Mesendoderm (in vitro differentiated cells): Measurements from ENCODE around the gene CMTM2.

ENCODE experiments used
- DNase-seq: peaks from one replicate; pipeline ENCODE4 v3.0.0; 2013
- H2AK5ac ChIP-seq: 2 replicates; pipeline ENCODE4 v1.6.1; 2013; ENCODE audit warnings: low read length, inconsistent platforms
- H2BK120ac ChIP-seq: 2 replicates; pipeline ENCODE4 v1.6.1; 2013; ENCODE audit warnings: low read depth, mild to moderate bottlenecking, low read length, moderate library complexity, mixed read lengths
- H2BK15ac ChIP-seq: replicated peaks from 2 replicates; pipeline ENCODE4 v1.6.1; 2013; ENCODE audit warnings: low read depth, mild to moderate bottlenecking, moderate library complexity
- H2BK5ac ChIP-seq: 2 replicates; pipeline ENCODE4 v1.6.1; 2013; ENCODE audit warnings: low read length, inconsistent platforms
- H3K18ac ChIP-seq: 2 replicates; pipeline ENCODE4 v1.6.1; 2013; ENCODE audit warnings: mild to moderate bottlenecking, low read length, mixed read lengths
- H3K23ac ChIP-seq: one replicate; pipeline ENCODE4 v1.6.1; 2013; ENCODE audit warnings: low read length
- H3K27ac ChIP-seq: 2 replicates; pipeline ENCODE4 v1.5.1; 2013; ENCODE audit warnings: low read depth, mild to moderate bottlenecking, inconsistent platforms, low read length, moderate library complexity
- H3K27me3 ChIP-seq: 2 replicates; pipeline ENCODE4 v1.6.1; 2013; ENCODE audit warnings: low read length, control low read depth, mild to moderate bottlenecking, inconsistent platforms; ENCODE audit not compliant: insufficient read depth, poor library complexity
- H3K36me3 ChIP-seq: 2 replicates; pipeline ENCODE4 v1.6.1; 2013; ENCODE audit warnings: low read length, inconsistent platforms; ENCODE audit not compliant: control insufficient read depth, insufficient read depth
- H3K4ac ChIP-seq: one replicate; pipeline ENCODE4 v1.6.1; 2013; ENCODE audit warnings: low read depth, mild to moderate bottlenecking, low read length, moderate library complexity
- H3K4me1 ChIP-seq: 2 replicates; pipeline ENCODE4 v1.6.1; 2013; ENCODE audit warnings: low read depth, low read length, inconsistent platforms; ENCODE audit not compliant: control insufficient read depth
- H3K4me2 ChIP-seq: 2 replicates; pipeline ENCODE4 v1.6.1; 2013; ENCODE audit warnings: low read length
- H3K4me3 ChIP-seq: 2 replicates; pipeline ENCODE4 v1.5.1; 2013; ENCODE audit warnings: mild to moderate bottlenecking, low read length
- H3K56ac ChIP-seq: one replicate; pipeline ENCODE4 v1.6.1; 2013; ENCODE audit warnings: low read length
- H3K79me1 ChIP-seq: 2 replicates; pipeline ENCODE4 v1.6.1; 2013; ENCODE audit warnings: low read length, inconsistent platforms
- H3K79me2 ChIP-seq: 2 replicates; pipeline ENCODE4 v1.6.1; 2013; ENCODE audit warnings: mild to moderate bottlenecking, low read length; ENCODE audit not compliant: control insufficient read depth, insufficient read depth
- H3K9ac ChIP-seq: 2 replicates; pipeline ENCODE4 v1.6.1; 2013; ENCODE audit warnings: low read length, inconsistent platforms
- H4K5ac ChIP-seq: one replicate; pipeline ENCODE4 v1.6.1; 2013; ENCODE audit warnings: low read length
- H4K8ac ChIP-seq: one replicate; pipeline ENCODE4 v1.6.1; 2013; ENCODE audit warnings: low read depth, mild to moderate bottlenecking, control low read depth, low read length, moderate library complexity
- WGBS: extraction: QIAGEN DNeasy Blood & Tissue Kit; methylation state at CpG from one replicate; pipeline ENCODE4 v1.1.7; 2013; ENCODE audit warnings: low lambda C conversion rate, missing lambda C conversion rate; ENCODE audit not compliant: insufficient coverage; ENCODE audit errors: extremely low coverage; 5-methylcytosine and 5-hydroxymethylcytosine counted together

CMTM2 gene

GRCh38 chr16:66596986-66597848 is 18.0 kb downstream of the CMTM2 start:
- Histone ChIP-seq H3K79me2 (no peaks in the 10 kb centered on the region), H4K8ac (no peak overlapping the region), H3K4me1 (no peaks in the 10 kb centered on the region), H2AK5ac (no peak overlapping the region), H2BK15ac (no peak overlapping the region), H3K27ac (no peak overlapping the region), H3K27me3 (no peaks in the 10 kb centered on the region), H3K56ac (no peak overlapping the region), H2BK5ac (no peak overlapping the region), H3K9ac (no peak overlapping the region), H3K4me2 (no peak overlapping the region), H3K18ac (no peak overlapping the region), H3K36me3 (no peaks in the 10 kb centered on the region), H3K23ac (no peak overlapping the region), H2BK120ac (no peak overlapping the region), H3K4ac (no peak overlapping the region), H3K4me3 (no peak overlapping the region), H3K79me1 (no peaks in the 10 kb centered on the region), H4K5ac (no peak overlapping the region)
- DNase-seq, result no peak
- no CpG with 5 or more reads among the region's 5 CpGs for WGBS

- no peak overlapping the region for H3K23ac ChIP-seq
- H3K27me3 ChIP-seq, result no peaks in the 10 kb centered on the region
- H2BK15ac ChIP-seq, result no peak overlapping the region
- H2BK120ac ChIP-seq, result no peak overlapping the region
- H3K4me2 ChIP-seq, result no peak overlapping the region
- no peak overlapping the region for H3K18ac ChIP-seq
- DNase-seq, result no peak
- no peak overlapping the region for H4K8ac ChIP-seq
- H3K4ac ChIP-seq, result no peak overlapping the region
- H4K5ac ChIP-seq, result no peak overlapping the region
- H3K9ac ChIP-seq, result no peak overlapping the region
- no peaks in the 10 kb centered on the region for H3K79me2 ChIP-seq
- H3K4me3 ChIP-seq, result no peak overlapping the region
- no peak overlapping the region for H2BK5ac ChIP-seq
- H3K36me3 ChIP-seq, result no peaks in the 10 kb centered on the region
- no peak overlapping the region for H3K56ac ChIP-seq
- no peak overlapping the region for H2AK5ac ChIP-seq
- no peak overlapping the region for H3K27ac ChIP-seq
- WGBS, result no CpG with 5 or more reads among the region's 3 CpGs
- no peaks in the 10 kb centered on the region for H3K4me1 ChIP-seq
- no peaks in the 10 kb centered on the region for H3K79me1 ChIP-seq
Measured at GRCh38 chr16:66598111-66598510, 18.8 kb downstream of the CMTM2 start.

GRCh38 chr16:66599726-66600125 is 20.5 kb downstream of the CMTM2 start:
- Histone ChIP-seq H3K79me2 (no peaks in the 10 kb centered on the region), H3K4me2 (no peak overlapping the region), H3K18ac (no peak overlapping the region), H3K27me3 (no peaks in the 10 kb centered on the region), H3K56ac (no peak overlapping the region), H2AK5ac (no peak overlapping the region), H3K9ac (no peak overlapping the region), H3K4ac (no peak overlapping the region), H2BK120ac (no peak overlapping the region), H3K23ac (no peak overlapping the region), H3K36me3 (no peaks in the 10 kb centered on the region), H3K79me1 (no peaks in the 10 kb centered on the region), H3K4me1 (no peaks in the 10 kb centered on the region), H2BK5ac (no peak overlapping the region), H3K27ac (no peak overlapping the region), H4K5ac (no peak overlapping the region), H3K4me3 (no peak overlapping the region), H2BK15ac (no peak overlapping the region), H4K8ac (no peak overlapping the region)
- no CpG with 5 or more reads among the region's 4 CpGs for WGBS
- no peak for DNase-seq

DNA sequence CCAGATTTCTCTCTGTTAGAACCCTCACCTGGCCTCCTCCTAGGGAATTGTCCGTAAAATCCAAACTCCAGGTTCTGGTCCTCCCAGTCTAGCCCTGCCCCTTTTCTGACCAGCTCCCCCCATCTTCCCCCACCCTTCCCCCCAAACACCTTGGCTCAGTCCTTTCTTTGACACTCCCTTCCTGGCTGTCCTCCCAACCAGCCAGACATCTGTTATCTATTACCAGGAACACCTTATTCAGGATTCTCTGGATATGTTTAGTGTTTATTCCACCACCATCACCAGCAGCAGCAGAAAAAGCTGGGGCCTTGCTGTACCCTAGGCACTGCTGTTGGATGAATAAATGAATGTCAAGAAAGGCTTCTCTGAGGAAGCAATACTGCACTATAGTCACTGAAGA is 21.2 kb downstream of the CMTM2 start:
- Histone ChIP-seq H2BK120ac (no peak overlapping the region), H3K4me1 (no peaks in the 10 kb centered on the region), H3K27me3 (no peaks in the 10 kb centered on the region), H4K5ac (no peak overlapping the region), H3K18ac (no peak overlapping the region), H3K23ac (no peak overlapping the region), H3K36me3 (no peaks in the 10 kb centered on the region), H3K56ac (no peak overlapping the region), H2BK5ac (no peak overlapping the region), H3K4me3 (no peak overlapping the region), H3K9ac (no peak overlapping the region), H3K4ac (no peak overlapping the region), H3K79me1 (no peaks in the 10 kb centered on the region), H3K79me2 (no peaks in the 10 kb centered on the region), H3K4me2 (no peak overlapping the region), H2AK5ac (no peak overlapping the region), H3K27ac (no peak overlapping the region), H2BK15ac (no peak overlapping the region), H4K8ac (no peak overlapping the region)
- DNase-seq, result no peak
- no CpG with 5 or more reads among the region's 1 CpG for WGBS

DNA sequence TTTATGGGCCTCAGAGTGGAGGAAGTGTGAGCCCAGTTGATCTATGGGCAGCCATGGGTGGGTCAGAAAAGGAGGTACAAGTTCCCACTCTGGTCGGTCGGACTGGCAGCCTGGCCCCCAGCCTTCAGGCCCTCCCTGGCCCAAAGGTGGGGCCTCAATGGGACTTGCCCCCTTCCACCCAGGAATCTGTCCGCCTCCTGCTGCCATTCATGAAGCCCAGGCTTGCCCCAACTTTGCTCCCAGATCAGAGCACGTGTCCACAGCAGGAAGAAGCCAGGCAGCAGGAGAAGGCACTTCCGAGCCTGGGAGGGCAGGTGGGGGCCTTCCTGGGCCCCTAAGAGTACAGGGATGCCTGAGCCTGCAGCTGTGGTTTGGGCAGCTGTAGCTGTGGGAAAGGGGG is 22.2 kb downstream of the CMTM2 start:
- H3K27ac ChIP-seq, result no peak overlapping the region
- H3K9ac ChIP-seq, result no peak overlapping the region
- H2AK5ac ChIP-seq, result no peak overlapping the region
- DNase-seq, result no peak
- WGBS, result no CpG with 5 or more reads among the region's 5 CpGs
- H3K27me3 ChIP-seq, result no peaks in the 10 kb centered on the region
- H3K79me1 ChIP-seq, result no peaks in the 10 kb centered on the region
- no peak overlapping the region for H3K56ac ChIP-seq
- no peak overlapping the region for H3K18ac ChIP-seq
- H3K4ac ChIP-seq, result no peak overlapping the region
- H2BK120ac ChIP-seq, result no peak overlapping the region
- peaks cover 2% of the 10 kb centered on the region for H3K4me1 ChIP-seq
- H3K36me3 ChIP-seq, result no peaks in the 10 kb centered on the region
- no peak overlapping the region for H3K23ac ChIP-seq
- H3K4me2 ChIP-seq, result no peak overlapping the region
- H4K8ac ChIP-seq, result no peak overlapping the region
- H4K5ac ChIP-seq, result no peak overlapping the region
- H2BK5ac ChIP-seq, result no peak overlapping the region
- no peak overlapping the region for H3K4me3 ChIP-seq
- peaks cover 2% of the 10 kb centered on the region for H3K79me2 ChIP-seq
- H2BK15ac ChIP-seq, result no peak overlapping the region
